ENCODE data around the gene SLC38A8.

The SLC38A8 gene

GRCh38 chr16:84034516-84034915, 8.1 kb downstream of the SLC38A8 start:
- no peak for DNase-seq (ENCODE audit: low read depth)
- no peak overlapping the region for H3K4me3 ChIP-seq (ENCODE audit: low read length)
- TF ChIP-seq, protein P1, sequence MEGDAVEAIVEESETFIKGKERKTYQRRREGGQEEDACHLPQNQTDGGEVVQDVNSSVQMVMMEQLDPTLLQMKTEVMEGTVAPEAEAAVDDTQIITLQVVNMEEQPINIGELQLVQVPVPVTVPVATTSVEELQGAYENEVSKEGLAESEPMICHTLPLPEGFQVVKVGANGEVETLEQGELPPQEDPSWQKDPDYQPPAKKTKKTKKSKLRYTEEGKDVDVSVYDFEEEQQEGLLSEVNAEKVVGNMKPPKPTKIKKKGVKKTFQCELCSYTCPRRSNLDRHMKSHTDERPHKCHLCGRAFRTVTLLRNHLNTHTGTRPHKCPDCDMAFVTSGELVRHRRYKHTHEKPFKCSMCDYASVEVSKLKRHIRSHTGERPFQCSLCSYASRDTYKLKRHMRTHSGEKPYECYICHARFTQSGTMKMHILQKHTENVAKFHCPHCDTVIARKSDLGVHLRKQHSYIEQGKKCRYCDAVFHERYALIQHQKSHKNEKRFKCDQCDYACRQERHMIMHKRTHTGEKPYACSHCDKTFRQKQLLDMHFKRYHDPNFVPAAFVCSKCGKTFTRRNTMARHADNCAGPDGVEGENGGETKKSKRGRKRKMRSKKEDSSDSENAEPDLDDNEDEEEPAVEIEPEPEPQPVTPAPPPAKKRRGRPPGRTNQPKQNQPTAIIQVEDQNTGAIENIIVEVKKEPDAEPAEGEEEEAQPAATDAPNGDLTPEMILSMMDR (IDR thresholded peaks at IDR 0.05; ENCODE audit: insufficient read depth, low read depth, low read length, missing control alignments): no peak

DNA sequence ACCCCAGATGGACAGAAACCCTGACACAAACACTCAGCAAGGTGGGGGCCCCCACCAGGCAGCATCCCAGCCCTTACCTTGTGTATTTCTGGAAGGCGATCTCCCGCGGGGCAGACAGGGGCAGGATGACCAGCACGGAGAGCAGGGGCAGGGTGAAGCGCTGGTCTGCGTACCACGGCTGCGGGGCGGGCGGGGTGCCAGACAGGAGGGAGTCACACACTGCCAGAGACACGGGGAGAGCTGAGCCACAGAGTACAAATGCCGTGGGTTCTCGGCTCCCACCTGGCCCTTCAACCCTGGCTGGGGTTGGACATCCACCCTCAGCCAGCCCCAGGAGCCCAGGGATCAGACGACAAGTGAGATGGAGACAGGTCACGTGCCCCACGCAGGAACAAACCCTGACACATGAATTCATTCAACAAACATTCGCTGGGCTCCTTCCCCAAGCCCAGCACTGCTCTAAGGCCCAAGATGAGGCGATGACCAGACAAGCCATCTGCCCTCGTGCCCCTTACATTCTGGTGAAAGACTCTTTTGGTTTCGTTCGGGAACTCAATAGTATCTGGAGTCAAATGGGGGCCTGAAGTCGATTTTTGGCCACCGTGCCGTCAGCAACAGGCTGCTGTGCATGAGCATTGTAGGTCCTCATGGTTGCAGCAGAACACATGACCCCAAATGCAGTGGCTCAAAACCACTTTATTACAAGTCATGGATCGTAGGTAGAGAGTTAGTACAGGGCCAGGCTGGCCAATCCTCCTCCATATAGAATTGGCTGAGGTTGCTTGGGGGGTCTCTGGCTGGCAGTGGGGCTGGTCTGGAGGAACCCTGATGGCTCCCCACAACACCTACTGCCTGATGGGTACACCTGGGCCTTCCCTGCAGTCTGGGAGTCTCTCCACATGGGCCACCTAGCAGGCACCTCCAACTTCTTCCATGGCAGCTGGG, 9.1 kb downstream of the SLC38A8 start:
- TF ChIP-seq, protein P1 (IDR thresholded peaks at IDR 0.05; ENCODE audit: insufficient read depth, low read depth, low read length, missing control alignments): no peak
- no peak for DNase-seq (ENCODE audit: low read depth)
- no peak overlapping the region for H3K4me3 ChIP-seq (ENCODE audit: low read length)

DNA sequence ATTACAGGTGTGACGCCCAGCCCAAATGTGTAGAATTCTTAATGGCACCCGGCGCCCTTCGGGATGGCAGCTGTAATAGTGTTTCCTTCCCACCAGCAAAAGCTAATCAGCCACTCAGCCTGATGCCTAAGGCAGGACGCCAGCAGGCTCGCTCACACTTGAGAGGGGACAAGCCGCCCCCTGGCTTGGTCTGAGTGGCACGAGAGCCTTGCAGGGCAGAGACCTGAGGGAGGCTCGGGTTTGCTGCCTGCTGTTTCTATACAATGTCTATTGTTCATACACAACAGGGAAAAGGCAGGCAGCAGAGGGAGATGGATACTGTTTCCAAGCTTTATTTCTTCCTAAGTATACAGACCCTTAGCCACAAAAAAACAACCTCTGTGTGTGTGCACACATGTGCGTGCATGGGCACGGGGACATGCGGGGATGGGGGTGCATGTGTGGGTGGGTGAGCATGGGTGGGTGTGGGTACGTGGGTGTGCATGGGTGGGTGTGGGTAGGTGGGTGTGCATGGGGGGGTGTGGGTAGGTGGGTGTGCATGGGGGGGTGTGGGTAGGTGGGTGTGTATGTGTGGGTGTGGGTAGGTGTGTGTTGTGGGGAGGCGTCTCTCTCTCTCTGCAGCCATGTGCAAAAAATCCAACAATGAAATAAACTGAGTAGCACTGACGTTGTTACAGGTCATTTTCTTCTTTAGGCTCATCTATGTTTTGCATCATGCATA, 10.0 kb downstream of the SLC38A8 start:
- no peak for DNase-seq (ENCODE audit: low read depth)
- TF ChIP-seq, protein P1 (IDR thresholded peaks at IDR 0.05; ENCODE audit: insufficient read depth, low read depth, low read length, missing control alignments): no peak
- no peak overlapping the region for H3K4me3 ChIP-seq (ENCODE audit: low read length)

GRCh38 chr16:84031556-84031955, 11.0 kb downstream of the SLC38A8 start:
- TF ChIP-seq, protein P1 (IDR thresholded peaks at IDR 0.05; ENCODE audit: insufficient read depth, low read depth, low read length, missing control alignments): no peak
- DNase-seq (ENCODE audit: low read depth): no peak
- no peak overlapping the region for H3K4me3 ChIP-seq (ENCODE audit: low read length)

DNA sequence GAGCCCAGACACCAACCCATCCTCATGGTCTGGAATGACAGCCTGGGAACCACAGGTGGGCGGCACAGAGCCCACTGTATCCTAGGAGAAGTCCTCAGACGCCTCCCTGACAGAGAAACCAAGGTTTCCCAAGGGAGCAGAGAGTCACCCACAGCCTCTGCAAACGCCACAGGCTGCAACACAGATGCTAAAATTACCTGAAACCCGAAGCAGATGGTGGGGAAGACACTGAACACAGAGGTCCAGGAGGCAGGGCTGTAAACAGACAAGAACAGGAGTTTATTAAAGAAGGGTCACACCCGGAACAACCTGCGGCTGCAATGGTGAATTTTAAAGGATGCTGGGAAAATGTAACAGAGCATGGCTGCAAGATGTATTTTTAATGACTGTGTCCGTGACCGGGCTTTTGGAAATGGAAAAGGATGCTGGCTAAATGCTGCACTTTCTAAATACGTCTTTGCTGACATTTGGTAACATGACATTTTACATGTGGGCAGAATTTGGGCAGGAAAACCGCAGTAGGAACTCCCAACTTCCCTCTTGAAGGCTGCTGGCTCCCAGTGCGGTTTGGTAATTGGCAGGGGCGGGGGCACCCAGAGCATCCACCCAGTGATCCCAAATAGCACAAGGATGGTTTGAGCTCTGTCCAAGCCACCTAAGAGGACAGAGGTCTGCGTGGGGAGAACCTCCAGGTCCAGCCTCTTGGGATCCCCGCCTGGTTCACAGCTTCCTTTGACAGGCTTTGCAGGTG, 13.1 kb downstream of the SLC38A8 start:
- DNase-seq (ENCODE audit: low read depth): no peak
- no peak overlapping the region for H3K4me3 ChIP-seq (ENCODE audit: low read length)
- TF ChIP-seq, protein P1 (IDR thresholded peaks at IDR 0.05; ENCODE audit: insufficient read depth, low read depth, low read length, missing control alignments): no peak

DNA sequence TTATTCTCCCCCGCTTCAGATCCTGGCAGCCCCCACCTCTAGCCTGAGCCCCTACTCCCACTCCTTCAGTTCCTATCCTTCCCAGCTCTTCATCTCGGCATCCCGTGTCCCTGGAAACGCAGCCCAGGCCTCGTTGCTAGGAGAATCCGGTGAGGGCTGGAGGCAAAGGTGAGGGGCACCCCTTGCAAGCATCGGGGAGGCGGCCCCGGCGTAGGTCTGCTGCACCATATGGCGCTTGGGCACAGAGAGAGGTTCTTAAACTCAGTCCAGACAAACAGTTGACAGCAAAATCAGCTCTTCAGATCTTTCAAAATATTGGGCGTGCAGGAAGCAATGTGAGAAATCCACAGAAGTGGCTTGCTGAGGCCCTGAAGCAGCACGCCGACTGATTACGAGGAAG, 15.0 kb downstream of the SLC38A8 start:
- no peak overlapping the region for H3K4me3 ChIP-seq (ENCODE audit: low read length)
- DNase-seq (ENCODE audit: low read depth): no peak
- TF ChIP-seq, protein P1 (IDR thresholded peaks at IDR 0.05; ENCODE audit: insufficient read depth, low read depth, low read length, missing control alignments): no peak
